ENCODE data around the gene ABTB2. TPM values are rescaled to one million over a fixed set of nuclear protein-coding genes. Genes with fewer than 3 reads are reported as not detected.

The ABTB2 gene
- total and polyA plus RNA-seq, 10 of the 15 experiments (the other 5 are each of a cell fraction or from before 2014, with no cell fraction given) = 0.13 to 2.1 (median 0.72) TPM

DNA sequence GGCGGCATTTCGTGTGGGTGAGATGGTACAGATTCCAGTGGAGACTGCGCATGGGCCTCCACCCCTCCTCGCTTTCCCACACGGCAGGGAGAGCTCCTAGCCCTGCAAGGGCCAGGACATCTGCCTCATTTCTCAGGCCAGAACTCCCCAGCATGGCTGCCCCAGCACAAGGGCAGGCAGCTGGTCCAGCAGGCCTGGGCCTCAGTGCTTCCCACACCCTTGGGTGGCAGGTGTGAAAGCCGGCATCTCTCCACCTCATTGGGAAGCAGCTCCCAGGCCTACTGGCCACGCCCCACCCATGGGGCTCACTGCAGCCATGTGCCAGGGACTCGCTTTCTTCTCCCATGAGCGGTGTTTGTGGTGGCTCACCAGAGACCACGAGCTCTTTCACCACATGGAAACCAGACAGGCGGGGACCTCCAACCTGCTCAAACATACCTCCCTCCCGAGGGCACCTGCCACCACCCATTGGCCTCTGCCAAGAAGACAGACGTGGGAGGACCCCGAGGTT, 173.2 kb downstream of the ABTB2 start:
- no TSS peak for BruUV-seq (replicated peaks)
- no peaks in the 10 kb centered on the region for H3K79me2 ChIP-seq (ENCODE audit: control insufficient read depth, insufficient read depth, low read length)
- no peak overlapping the region for H2AFZ ChIP-seq (ENCODE audit: control insufficient read depth, low read depth, low read length)
- H4K20me1 ChIP-seq (ENCODE audit: control insufficient read depth, insufficient read depth) = no peaks in the 10 kb centered on the region
- in situ Hi-C loops (cut with MboI) (no loop called here), intact Hi-C loops (cut with micrococcal nuclease; ENCODE audit: unreplicated experiment) (loop anchor here (5.0 kb wide), 1 partner anchor 308 kb away; no protein-coding TSS in a partner anchor)
- peaks cover 18% of the 10 kb centered on the region for H3K4me1 ChIP-seq (ENCODE audit: control insufficient read depth, insufficient read depth, low read length)
- 79% methylated on average over 13 of the region's 14 CpGs for WGBS (ENCODE audit: insufficient coverage, insufficient replicate concordance, low lambda C conversion rate, missing lambda C conversion rate)
- H3K9me3 ChIP-seq (replicated peaks; ENCODE audit: control insufficient read depth, insufficient read depth, low read length) = no peaks in the 10 kb centered on the region
- H3K4me2 ChIP-seq (ENCODE audit: control insufficient read depth, insufficient read depth) = no peak overlapping the region
- FAIRE-seq (no peak), DNase-seq (ENCODE audit: low read depth, low spot score) (no peak), ATAC-seq (no peak)
- no peak overlapping the region for H3K9ac ChIP-seq (ENCODE audit: control insufficient read depth, insufficient read depth, low read length)
- TF ChIP-seq IKZF2 (IDR thresholded peaks at IDR 0.05) (no peak), RUNX3 (IDR thresholded peaks at IDR 0.05; ENCODE audit: low read length) (no peak), MTA2 (IDR thresholded peaks at IDR 0.05; ENCODE audit: low read depth) (no peak), RBBP5 (conservative IDR thresholded peaks at IDR 0.05) (no peak), KAT2A (conservative IDR thresholded peaks at IDR 0.05; ENCODE audit: control insufficient read depth, low read depth, low read length) (no peak)
- TF ChIP-seq, protein P1, sequence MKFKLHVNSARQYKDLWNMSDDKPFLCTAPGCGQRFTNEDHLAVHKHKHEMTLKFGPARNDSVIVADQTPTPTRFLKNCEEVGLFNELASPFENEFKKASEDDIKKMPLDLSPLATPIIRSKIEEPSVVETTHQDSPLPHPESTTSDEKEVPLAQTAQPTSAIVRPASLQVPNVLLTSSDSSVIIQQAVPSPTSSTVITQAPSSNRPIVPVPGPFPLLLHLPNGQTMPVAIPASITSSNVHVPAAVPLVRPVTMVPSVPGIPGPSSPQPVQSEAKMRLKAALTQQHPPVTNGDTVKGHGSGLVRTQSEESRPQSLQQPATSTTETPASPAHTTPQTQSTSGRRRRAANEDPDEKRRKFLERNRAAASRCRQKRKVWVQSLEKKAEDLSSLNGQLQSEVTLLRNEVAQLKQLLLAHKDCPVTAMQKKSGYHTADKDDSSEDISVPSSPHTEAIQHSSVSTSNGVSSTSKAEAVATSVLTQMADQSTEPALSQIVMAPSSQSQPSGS (IDR thresholded peaks at IDR 0.05; ENCODE audit: low read length) = no peak
- TF ChIP-seq, protein P2, sequence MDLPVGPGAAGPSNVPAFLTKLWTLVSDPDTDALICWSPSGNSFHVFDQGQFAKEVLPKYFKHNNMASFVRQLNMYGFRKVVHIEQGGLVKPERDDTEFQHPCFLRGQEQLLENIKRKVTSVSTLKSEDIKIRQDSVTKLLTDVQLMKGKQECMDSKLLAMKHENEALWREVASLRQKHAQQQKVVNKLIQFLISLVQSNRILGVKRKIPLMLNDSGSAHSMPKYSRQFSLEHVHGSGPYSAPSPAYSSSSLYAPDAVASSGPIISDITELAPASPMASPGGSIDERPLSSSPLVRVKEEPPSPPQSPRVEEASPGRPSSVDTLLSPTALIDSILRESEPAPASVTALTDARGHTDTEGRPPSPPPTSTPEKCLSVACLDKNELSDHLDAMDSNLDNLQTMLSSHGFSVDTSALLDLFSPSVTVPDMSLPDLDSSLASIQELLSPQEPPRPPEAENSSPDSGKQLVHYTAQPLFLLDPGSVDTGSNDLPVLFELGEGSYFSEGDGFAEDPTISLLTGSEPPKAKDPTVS (IDR thresholded peaks at IDR 0.05; ENCODE audit: low read depth, low read length) = no peak
- no peaks in the 10 kb centered on the region for H3K27me3 ChIP-seq (replicated peaks in 1 of 2; ENCODE audit: control insufficient read depth in 2 of 2, insufficient read depth in 2 of 2, low read length in 1 of 2)
- ChIA-PET RAD21 (ENCODE audit: unreplicated experiment) (interaction anchor here (1.0 to 2.0 kb wide), 4 partner anchors 10 to 173 kb away, joined by 3 to 8 read pairs (median 5); partner anchors contain the start of gene ABTB2), CTCF (interaction anchor here (0.6 to 2.3 kb wide), 2 partner anchors 10 to 310 kb away, joined by 3 to 11 read pairs; no protein-coding TSS in a partner anchor), SMC1A (ENCODE audit: uncharacterized antibody, unreplicated experiment) (interaction anchor here (1.0 to 3.6 kb wide), 4 partner anchors 10 to 172 kb away, joined by 3 to 18 read pairs (median 4); no protein-coding TSS in a partner anchor), POLR2A (no interaction called here)
- H3K4me3 ChIP-seq = no peak overlapping the region
- H3K36me3 ChIP-seq (ENCODE audit: control insufficient read depth in 2 of 2, insufficient read depth in 2 of 2, low read length in 1 of 2) = no peaks in the 10 kb centered on the region; a peak in 1 of 4 replicates
- H3K27ac ChIP-seq (ENCODE audit: control insufficient read depth, insufficient read depth) = no peak overlapping the region
